Transverse colon (tissue), 4 donors: ENCODE measurements around the gene DYDC1. TPM values are rescaled to one million over a fixed set of nuclear protein-coding genes. Genes with fewer than 3 reads are reported as not detected.
A peak's percentile ranks its signal among the peaks of the same experiment; 100 is the strongest.

ENCODE experiments used
- DNase-seq: peaks from one replicate; pipeline ENCODE4 v3.0.0-alpha.2; 2019
- H3K27ac ChIP-seq, 4 donors: fragments of 200-600 bp; sonication (generic); 2 replicates each; pipeline ENCODE4 v1.5.1; 2016 to 2018; ENCODE audit warnings: inconsistent platforms in 4 of 4
- H3K27me3 ChIP-seq: fragments of 200-600 bp; sonication (generic); 2 replicates; pipeline ENCODE4 v1.5.1; 2017; ENCODE audit warnings: inconsistent platforms
- H3K36me3 ChIP-seq, 4 donors: fragments of 200-600 bp; sonication (generic); 2 replicates each; pipeline ENCODE4 v1.5.1; 2017 to 2019; ENCODE audit warnings: inconsistent platforms in 4 of 4
- H3K4me1 ChIP-seq, 4 donors: fragments of 200-600 bp; sonication (generic); 2 replicates each; pipeline ENCODE4 v1.5.1; 2017 to 2020; ENCODE audit warnings: inconsistent platforms in 4 of 4
- H3K4me3 ChIP-seq, 4 donors: fragments of 200-600 bp; sonication (generic); 1 replicate in 1 of 4; 2 replicates in 3 of 4; pipeline versions ENCODE4 v1.5.1 to v1.6.1; 2017 to 2019; ENCODE audit warnings: inconsistent platforms in 4 of 4
- H3K9me3 ChIP-seq, 2 donors: fragments of 200-600 bp; sonication (generic); 2 replicates each; pipeline ENCODE4 v1.5.1; 2017 to 2019; ENCODE audit warnings: inconsistent platforms in 2 of 2
- EP300 ChIP-seq: sonication (generic); formaldehyde crosslinking; IDR thresholded peaks from one replicate; pipeline ENCODE4 v1.6.1; 2017; ENCODE audit warnings: antibody characterized with exemption, low read depth
- POLR2A ChIP-seq: fragments of 450-650 bp; IDR thresholded peaks from one replicate; pipeline ENCODE4 v1.6.1; 2016; ENCODE audit warnings: antibody characterized with exemption, mild to moderate bottlenecking, moderate library complexity
- POLR2AphosphoS5 ChIP-seq, 3 donors: sonication (generic); formaldehyde crosslinking; IDR thresholded peaks; one replicate each; pipeline ENCODE4 v1.6.1; 2016; ENCODE audit warnings: antibody characterized with exemption in 3 of 3
- WGBS, 2 donors: methylation state at CpG; one replicate each; pipeline ENCODE4 v1.1.5; 2018; ENCODE audit warnings: low coverage in 1 of 2; 5-methylcytosine and 5-hydroxymethylcytosine counted together
- in situ Hi-C, 4 donors: fragments of 200-750 bp; cut with MboI; loops; one replicate each; pipeline versions ENCODE4 v1.15.0 to v1.15.1; 2017; ENCODE audit warnings: low sequenced_read_pairs in 3 of 4, low pct_ligation_motif_present in 1 of 4, low pct_unique_long_range_greater_than_20kb in 1 of 4
- intact Hi-C: fragments of 100-400 bp; cut with DNase I; formaldehyde crosslinking; loops from one replicate; pipeline ENCODE4 v1.15.1; 2023; ENCODE audit warnings: low total_unique reads
- total RNA-seq, 4 donors: library from RNA; depleted of rRNA; stranded (reverse); fragments of >200 nt; gene quantifications; one replicate each; pipeline ENCODE4 v1.1.0, GENCODE V29; 2016
- TF ChIP-seq, protein P1 (sequence below), 5 experiments: fragments of 200-600 bp in 3 of 5; fragments of 450-650 bp in 2 of 5; sonication (generic) in 3 of 5; IDR thresholded peaks; 1 replicate in 2 of 5; 2 replicates in 3 of 5; pipeline ENCODE4 v1.5.1; 2016 to 2017; ENCODE audit warnings: antibody characterized with exemption in 5 of 5, inconsistent platforms in 3 of 5, mild to moderate bottlenecking in 2 of 5, moderate library complexity in 1 of 5

Gene DYDC1
- total RNA-seq = not detected

DNA sequence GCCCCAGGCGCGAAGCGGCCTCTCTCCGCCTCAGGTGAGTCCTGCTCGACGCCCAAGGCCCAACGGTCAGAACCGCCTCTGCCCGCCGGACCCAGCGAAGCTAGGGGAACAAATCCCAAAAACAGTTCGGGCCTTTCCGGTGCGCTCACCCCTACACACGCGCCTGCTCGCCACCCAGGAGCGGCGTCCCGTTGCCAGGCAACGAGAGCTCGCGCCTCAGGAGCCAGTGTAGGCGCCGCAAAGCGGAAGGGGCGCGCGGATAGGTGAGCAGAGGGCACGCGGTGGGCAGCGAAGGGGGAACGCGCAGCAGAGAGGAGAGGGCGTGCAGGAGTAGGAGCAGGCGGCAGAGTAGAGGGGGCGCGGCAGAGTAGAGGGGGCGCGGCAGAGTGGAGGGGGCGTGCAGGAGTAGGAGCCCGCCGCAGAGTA lies at the start of gene DYDC1, which contains the start of gene DYDC2:
DYDC1 (minus strand) TSS at position 193 of the 426 bp plus-strand sequence. CDS start 4,154 bp downstream, outside the sequence.
DYDC2 (plus strand) TSS at position 219 of the 426 bp plus-strand sequence. CDS start 5,663 bp downstream, outside the sequence.
- H3K4me3 ChIP-seq = peak within 1 kb of the TSS in 3 of 4 donors; percentile 11 to 39 (median 17)
- no peak within 1 kb of the TSS for H3K27ac ChIP-seq
- 9% methylated on average over 43 of the region's 43 CpGs; no CpG with 5 or more reads in 1 of the 2 donors for WGBS, 2 donors
- TF ChIP-seq EP300 (no peak), POLR2AphosphoS5 (IDR thresholded peaks at IDR 0.05) (no peak), POLR2A (no peak)
- TF ChIP-seq, protein P1, sequence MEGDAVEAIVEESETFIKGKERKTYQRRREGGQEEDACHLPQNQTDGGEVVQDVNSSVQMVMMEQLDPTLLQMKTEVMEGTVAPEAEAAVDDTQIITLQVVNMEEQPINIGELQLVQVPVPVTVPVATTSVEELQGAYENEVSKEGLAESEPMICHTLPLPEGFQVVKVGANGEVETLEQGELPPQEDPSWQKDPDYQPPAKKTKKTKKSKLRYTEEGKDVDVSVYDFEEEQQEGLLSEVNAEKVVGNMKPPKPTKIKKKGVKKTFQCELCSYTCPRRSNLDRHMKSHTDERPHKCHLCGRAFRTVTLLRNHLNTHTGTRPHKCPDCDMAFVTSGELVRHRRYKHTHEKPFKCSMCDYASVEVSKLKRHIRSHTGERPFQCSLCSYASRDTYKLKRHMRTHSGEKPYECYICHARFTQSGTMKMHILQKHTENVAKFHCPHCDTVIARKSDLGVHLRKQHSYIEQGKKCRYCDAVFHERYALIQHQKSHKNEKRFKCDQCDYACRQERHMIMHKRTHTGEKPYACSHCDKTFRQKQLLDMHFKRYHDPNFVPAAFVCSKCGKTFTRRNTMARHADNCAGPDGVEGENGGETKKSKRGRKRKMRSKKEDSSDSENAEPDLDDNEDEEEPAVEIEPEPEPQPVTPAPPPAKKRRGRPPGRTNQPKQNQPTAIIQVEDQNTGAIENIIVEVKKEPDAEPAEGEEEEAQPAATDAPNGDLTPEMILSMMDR (IDR thresholded peaks at IDR 0.05) = no peak
- in situ Hi-C loops = no loop called here
- DNase-seq = peak; percentile 25
- H3K27me3 ChIP-seq = peaks cover 38% of the 10 kb centered on the region
- intact Hi-C loops = no loop called here
- H3K36me3 ChIP-seq = no peaks in the 10 kb centered on the region
- H3K4me1 ChIP-seq = peaks cover 5 to 14% (median 12%) of the 10 kb centered on the region in 4 donors
- H3K9me3 ChIP-seq = no peaks in the 10 kb centered on the region

DNA sequence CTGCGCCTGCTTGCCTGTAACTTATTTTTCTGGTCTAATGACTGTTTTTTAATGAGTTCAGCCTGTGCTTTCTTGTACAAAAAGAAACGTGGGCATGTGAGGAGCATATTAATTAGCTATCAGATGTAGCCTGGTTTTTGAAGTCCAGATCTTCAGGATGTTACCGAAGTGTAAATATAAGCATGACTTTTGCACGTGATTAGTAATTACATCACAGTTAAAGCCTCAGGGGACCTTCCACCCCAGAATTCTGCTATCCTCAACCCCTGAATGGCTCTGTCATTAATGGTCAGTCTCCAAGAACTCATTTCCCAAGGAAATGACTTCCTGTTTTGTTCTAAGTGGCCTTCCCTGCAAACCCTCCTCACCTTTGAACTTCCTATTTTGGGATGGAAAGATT lies 49.6 kb upstream of the DYDC1 start:
- in situ Hi-C loops = no loop called here

DNA sequence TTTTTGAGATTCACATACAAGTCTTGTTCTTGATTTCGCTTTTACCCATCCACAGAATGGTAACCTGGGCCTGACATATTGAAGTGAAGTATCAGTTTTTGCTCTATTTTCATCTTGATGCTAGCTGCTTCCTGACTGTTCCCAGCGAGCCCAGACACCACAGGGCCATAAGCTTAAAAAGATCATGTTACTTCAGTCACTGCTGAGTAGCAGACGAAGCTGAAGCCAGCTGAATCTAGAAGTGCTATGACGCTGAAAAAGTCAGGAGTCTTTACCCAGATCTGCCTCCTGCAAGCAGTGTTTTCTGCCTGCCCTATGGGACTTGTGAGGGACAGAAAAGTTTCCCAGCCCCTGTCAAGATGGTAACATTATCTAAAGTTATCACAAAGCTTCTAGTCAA lies 49.1 kb upstream of the DYDC1 start:
- intact Hi-C loops = no loop called here
- Histone ChIP-seq H3K27ac (no peak overlapping the region), H3K27me3 (no peaks in the 10 kb centered on the region), H3K4me3 (no peak overlapping the region), H3K36me3 (no peaks in the 10 kb centered on the region), H3K9me3 (no peaks in the 10 kb centered on the region), H3K4me1 (peaks cover 9 to 31% (median 27%) of the 10 kb centered on the region in 4 donors)
- in situ Hi-C loops = no loop called here
- no peak for DNase-seq
- no peak for TF ChIP-seq EP300
- no peak for TF ChIP-seq POLR2A
- TF ChIP-seq, protein P1 (IDR thresholded peaks at IDR 0.05) = no peak
- TF ChIP-seq POLR2AphosphoS5 (IDR thresholded peaks at IDR 0.05) = no peak
- WGBS, 2 donors = 82 to 100% methylated on average over 2 to 4 of the region's 4 CpGs

More for the DNA sequence above, 49.6 kb upstream of the DYDC1 start:
- Histone ChIP-seq H3K4me3 (no peak overlapping the region), H3K27ac (no peak overlapping the region), H3K4me1 (peaks cover 15 to 37% (median 33%) of the 10 kb centered on the region in 4 donors), H3K36me3 (no peaks in the 10 kb centered on the region), H3K9me3 (no peaks in the 10 kb centered on the region), H3K27me3 (no peaks in the 10 kb centered on the region)
- TF ChIP-seq POLR2A = no peak
- no peak for TF ChIP-seq EP300
- no peak for TF ChIP-seq POLR2AphosphoS5 (IDR thresholded peaks at IDR 0.05)
- TF ChIP-seq, protein P1 (IDR thresholded peaks at IDR 0.05) = no peak
- intact Hi-C loops = no loop called here
- 61 to 70% methylated on average over 4 of the region's 4 CpGs for WGBS, 2 donors
- no peak for DNase-seq

DNA sequence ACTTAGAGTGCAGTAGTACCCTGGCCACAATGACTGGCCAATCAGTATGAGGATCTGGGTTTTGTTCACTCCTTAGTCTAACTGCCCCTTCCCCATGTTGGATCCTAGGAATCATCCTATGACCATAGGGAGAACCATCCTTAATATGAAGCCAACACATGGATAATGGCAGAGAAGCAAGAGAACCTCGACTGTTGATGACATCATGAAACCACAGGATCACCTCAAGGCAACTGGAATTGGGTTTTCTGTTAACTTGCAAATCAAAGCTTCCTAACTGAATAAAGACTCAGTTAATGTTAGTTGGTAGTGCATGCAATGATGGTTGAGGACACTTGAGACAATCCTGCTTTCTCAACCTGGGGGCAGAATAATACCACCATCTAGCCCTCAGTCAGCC lies 48.5 kb upstream of the DYDC1 start:
- no peak for DNase-seq
- 54 to 83% methylated on average over 1 of the region's 1 CpG for whole genome bisulfite sequencing, 2 donors
- Histone ChIP-seq H3K27ac (no peak overlapping the region), H3K9me3 (no peaks in the 10 kb centered on the region), H3K4me3 (no peak overlapping the region), H3K36me3 (no peaks in the 10 kb centered on the region), H3K4me1 (peaks cover 8 to 25% (median 21%) of the 10 kb centered on the region in 4 donors), H3K27me3 (no peaks in the 10 kb centered on the region)
- intact Hi-C loops = no loop called here
- TF ChIP-seq POLR2AphosphoS5 (IDR thresholded peaks at IDR 0.05) (no peak), EP300 (no peak), POLR2A (no peak)
- TF ChIP-seq, protein P1 (IDR thresholded peaks at IDR 0.05) = no peak
- in situ Hi-C loops = no loop called here
